A673 (cell line): ENCODE measurements around the gene IGF2R.

Source experiments
- EZH2 ChIP-seq: fragments of 200-600 bp; sonication (generic); IDR thresholded peaks from 2 replicates; pipeline ENCODE4 v1.6.1; 2017; ENCODE audit warnings: borderline replicate concordance, low read depth, mild to moderate bottlenecking, mixed read lengths, antibody characterized with exemption, low read length; ENCODE audit not compliant: poor library complexity, severe bottlenecking
- TF ChIP-seq, protein P1 (sequence below): fragments of 300-800, 200-600 bp; sonication (generic); conservative IDR thresholded peaks from 2 replicates; pipeline ENCODE4 v1.5.1; 2017; ENCODE audit warnings: low read depth, mild to moderate bottlenecking, antibody characterized with exemption, low read length, moderate library complexity, mixed read lengths

DNA sequence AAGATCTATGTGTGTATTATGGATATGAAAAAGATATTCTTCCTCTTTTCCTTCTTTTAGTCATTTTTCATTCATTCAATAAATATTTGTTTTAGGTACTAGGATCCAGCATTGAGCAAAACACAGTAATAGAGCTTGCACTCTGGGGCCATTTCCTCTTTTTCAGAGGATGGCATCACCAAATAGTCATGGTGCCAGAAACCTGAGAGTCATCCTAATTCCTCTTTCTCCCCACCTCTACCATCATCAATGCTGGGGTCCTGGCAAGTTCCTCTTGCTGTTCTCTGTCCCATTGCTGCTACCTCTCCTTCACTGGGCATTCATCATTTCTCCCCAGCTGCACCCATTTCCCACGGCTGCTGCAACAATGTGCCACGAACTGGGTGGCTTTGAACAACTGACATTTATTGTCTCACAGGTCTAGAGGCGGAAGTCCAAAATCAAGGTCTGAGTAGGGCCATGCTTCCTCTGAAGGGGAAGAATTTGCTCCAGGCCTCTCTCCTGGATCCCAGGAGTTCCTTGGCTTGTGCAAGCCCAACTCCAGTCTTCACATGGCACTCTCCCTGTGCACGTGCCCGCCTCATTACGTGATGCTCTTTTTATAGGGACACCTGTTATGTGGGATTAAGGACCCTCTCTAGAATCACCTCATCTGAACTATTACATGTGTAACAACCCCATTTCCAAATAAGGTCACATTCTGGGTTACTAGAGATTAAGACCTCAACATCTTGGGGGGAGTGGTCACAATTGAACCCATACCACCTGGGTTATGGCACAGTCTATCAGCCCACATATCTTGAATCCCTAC lies 9.5 kb upstream of the IGF2R start:
- TF ChIP-seq, protein P1, sequence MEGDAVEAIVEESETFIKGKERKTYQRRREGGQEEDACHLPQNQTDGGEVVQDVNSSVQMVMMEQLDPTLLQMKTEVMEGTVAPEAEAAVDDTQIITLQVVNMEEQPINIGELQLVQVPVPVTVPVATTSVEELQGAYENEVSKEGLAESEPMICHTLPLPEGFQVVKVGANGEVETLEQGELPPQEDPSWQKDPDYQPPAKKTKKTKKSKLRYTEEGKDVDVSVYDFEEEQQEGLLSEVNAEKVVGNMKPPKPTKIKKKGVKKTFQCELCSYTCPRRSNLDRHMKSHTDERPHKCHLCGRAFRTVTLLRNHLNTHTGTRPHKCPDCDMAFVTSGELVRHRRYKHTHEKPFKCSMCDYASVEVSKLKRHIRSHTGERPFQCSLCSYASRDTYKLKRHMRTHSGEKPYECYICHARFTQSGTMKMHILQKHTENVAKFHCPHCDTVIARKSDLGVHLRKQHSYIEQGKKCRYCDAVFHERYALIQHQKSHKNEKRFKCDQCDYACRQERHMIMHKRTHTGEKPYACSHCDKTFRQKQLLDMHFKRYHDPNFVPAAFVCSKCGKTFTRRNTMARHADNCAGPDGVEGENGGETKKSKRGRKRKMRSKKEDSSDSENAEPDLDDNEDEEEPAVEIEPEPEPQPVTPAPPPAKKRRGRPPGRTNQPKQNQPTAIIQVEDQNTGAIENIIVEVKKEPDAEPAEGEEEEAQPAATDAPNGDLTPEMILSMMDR, result no peak
- TF ChIP-seq EZH2, result no peak
